HG03442 (cell line): Measurements from ENCODE around the gene NKAIN2.
"Not testable (repeated sequence)": the region's sequence is repeated elsewhere in the genome, so short reads cannot be mapped to it uniquely, and the experiment has no call there.

Experiments
- ATAC-seq: cut with Tn5 transposase; IDR thresholded peaks from one replicate; pipeline ENCODE4 v1.9.1; 2021; ENCODE audit warnings: mild to moderate bottlenecking, moderate library complexity; ENCODE audit not compliant: unreplicated experiment

The NKAIN2 gene

DNA sequence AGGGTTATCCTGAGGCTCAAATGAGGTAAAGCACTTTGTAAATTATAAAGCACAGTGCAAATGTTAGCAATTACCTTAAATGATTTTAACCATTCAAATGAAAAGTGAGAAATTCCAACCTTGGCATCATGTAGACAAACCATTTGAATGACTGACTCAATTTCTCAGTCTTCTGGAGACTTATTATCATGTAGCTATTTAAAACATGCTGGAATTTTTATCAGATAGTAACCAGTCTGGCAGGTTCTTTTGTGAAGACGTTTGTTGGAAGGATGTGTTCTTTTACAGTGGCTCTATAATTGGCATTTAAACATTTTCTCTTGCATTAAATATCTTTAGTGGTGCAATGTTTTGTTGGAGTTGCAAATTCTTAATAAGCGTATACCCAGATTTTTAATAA, 386.6 kb downstream of the NKAIN2 start:
- no peak for ATAC-seq

DNA sequence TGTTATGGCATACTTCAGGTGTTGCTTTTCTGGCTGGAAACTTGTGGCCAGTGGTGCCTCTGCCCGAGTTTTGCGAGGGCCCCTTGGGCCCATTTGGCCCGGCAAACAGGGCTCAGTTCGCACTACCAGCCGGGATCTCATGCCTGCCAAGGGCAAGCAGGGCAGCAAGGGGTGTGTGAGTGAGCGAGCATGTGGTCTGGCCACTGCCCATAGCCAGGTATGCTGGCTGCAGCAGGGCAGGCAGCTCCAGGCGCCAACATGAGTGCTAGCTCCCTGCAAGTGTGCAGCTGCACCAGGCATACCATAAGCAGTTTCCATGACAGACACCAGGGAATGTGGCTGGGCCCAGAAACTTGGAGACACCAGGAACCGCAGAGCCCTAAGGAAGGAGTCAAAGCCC, 389.5 kb downstream of the NKAIN2 start:
- ATAC-seq = no peak

DNA sequence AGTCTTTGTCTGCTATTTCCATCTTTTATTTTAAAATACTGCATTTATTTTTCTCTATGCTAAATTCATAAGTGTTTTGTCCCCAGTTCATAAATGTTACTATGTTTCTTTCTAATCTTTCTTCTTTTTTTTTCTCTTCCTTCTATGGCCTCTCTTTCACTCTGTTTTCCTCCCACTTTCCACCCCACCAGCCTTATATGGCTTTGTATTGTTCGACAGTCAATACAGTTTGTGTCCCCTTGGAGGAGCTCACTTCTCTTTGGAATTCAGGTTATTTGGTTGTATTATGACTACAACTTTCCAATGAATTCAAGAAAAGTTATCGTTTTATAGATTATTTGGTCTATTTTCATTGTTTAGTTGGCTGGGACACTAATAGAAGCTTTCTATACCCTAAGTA, 393.5 kb downstream of the NKAIN2 start:
- no peak for ATAC-seq

DNA sequence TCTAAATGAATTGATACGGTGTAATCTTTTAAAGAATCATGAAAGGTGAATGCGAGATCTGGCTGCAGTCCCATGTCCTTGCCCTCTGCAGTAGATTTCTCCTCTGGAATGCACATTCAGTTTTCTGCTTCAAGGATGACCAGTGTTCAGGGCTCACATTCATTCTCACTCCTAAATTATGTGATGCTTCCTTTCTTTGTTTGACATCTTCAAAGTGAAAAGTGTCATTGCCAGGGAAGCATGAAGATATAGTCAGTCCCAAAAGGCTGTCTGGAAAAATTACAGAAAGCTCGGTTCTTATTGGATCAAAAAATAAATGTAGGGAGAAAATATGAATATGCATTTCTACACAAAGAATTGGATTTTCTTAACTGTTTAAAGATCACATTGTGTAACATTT, 395.6 kb downstream of the NKAIN2 start:
- no peak for ATAC-seq

DNA sequence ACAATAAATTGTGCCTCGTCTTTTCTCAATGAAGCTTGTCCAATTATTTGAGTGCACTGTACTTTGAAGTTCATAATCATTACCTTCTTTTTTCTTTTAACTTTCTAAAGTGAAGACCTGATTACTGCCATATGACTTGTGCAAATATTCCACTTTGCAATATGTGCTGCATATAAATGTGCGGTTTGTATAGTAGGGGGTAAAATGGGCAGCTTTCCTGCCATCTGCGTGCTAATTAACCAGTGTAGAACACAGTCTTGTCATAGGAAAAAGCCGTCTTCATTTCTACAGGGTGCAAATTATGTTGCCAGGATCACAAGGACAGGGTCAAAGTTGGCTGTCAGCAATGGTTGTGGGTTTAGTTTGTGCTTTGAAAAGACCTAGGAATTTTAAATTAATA, 397.0 kb downstream of the NKAIN2 start:
- no peak for ATAC-seq

DNA sequence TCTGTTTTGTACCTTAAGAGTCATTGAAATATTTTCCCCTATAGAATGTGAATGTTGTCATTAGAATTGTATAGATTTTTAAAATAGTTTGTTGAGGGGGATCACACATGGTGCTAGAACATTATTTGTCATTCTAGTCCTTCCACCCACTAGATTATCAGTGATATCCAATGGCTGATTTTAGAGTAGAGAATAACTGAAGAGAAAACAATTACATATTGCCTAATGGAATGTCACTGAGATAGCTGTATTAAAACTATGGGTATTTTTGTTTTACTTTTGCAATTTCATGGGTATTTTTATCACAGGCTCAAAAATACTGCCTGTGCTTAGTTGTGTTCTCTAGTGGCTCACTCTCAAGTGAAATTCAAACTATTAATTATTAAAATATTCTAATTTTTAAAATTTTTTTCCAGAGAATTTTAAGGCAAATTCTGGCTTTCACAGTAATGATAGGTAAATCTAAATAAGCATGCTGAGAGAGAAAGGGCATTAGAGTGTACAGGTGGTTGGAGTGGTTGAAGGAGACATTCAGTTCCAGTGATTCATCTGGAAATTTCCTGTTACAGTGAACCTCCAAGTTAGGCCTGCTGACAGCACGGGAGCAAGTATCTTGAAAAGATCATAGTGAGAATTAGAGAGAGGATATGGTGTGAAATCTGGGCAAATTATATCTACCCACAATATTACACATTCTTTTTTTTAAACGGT, 399.6 kb downstream of the NKAIN2 start:
- ATAC-seq = no peak

DNA sequence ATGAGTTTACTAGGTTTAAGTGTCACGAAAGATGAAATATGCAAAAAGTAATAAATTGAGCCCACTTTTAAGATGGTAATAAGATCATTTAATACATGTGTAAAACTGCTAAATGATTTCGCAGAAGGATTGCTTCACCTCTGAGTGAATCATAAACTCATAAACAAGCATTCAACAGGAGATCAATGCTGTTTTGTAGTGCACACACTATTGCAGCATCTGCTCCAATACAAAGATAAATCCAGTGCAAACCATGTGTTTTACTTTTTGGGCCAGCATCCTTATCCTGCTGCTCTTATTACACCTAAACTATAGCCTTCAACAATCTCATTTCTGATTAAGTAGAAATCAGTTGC, 400.1 kb downstream of the NKAIN2 start:
- ATAC-seq = no peak

DNA sequence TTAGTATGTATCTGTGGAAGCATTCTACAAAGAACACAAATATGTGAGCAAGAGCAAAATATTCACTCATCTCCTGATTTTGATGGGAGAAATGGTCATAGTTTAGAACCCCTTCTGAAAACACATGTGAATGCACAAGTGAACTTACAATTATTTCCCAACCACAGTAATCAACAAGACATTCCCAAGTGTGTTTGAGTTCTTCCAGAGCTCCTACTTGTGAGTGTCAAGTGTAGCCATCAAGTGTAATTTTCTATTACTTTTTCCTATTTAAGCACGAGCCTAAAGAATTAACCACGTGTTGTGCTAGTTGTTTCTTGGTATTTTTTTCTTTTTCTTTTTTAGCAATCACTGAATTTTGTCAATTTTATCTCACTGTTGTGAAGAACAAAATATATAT, 402.3 kb downstream of the NKAIN2 start:
- no peak for ATAC-seq

DNA sequence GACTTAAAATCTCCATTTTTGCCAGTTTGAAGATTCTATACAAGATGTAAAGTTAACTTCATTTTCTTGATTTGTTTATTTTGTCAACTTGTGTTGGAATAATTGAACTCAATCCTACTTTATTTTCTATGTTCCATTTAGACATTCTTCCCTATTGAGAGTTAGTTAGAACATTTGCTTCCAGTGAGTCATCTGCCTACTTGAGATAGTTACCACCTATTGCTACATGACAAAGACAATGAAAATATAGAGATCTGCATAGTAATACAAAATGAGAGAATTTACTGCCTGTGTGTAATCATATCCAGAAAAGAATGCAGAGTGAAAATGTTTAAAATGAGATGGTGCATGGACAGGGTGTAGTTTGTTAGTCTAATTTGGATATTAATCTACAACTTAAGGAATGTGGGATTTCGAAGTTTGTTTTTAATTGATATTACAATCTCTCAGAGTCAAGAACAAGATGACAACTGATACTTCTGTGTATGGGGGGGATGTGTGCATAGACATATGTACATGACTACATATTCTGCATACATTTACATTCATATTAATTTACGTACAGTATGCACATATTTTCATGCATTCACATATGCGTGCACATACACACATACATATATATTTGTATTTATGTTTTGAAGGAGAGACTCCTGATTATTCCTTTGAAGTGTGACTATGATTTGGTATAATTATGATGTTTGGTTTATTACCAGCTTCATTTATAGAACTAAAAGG, 420.1 kb downstream of the NKAIN2 start:
- no peak for ATAC-seq

DNA sequence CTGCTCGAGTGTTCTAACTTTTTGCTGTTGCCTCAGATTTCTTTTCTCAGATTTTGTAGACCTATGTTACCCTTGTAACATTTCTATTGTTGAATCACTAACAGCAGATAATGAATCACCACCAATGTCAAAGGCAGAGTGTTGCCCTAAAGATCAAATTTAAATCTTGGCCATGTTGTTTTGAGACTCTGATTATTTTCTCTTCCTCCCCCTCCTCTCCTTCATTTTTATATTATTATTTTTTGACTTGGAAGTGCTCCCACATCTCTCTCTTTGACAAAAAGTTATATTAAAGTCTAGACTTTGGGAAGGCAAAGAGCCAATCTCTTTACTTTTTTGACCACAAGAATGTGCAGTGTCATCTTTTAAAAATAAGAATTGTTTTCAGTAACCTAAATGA, 422.7 kb downstream of the NKAIN2 start:
- no peak for ATAC-seq

DNA sequence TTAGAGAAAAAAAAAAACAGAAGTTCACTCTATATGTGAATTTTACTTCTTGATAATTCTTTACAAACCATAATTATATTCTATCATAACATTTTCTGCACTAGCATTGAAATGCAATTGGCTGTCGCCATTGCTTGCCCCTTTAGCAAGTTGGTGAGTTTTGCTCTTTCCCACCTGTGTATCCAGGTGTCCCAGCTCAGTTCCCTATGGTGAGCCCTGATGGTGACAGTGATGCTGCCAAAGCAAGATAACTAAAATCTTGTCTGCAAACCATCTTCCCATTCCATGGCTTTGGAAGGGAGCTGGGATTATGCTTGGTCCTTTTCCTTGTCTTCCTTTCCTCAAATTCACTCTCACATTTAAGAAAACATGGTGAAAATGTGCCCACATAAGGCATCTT, 429.6 kb downstream of the NKAIN2 start:
- ATAC-seq = no peak

DNA sequence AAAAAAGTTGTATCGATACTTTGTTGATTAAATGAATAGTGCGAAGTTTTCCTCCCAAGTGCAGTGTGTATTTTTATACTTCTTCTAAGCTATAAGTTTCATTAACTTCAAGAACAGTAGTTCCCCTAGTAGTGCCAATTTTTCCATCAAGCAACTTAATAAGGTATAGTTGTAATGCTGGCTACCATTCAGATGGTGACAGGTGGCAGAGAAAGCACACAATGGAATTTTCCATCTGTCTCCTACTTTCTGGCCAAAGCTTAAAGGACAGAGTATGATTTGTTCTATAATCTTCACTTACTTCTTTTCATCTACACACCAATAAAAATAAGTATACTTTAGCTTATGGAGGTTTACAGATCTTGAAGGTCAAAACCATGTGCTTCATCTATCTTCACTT, 431.1 kb downstream of the NKAIN2 start:
- no peak for ATAC-seq

DNA sequence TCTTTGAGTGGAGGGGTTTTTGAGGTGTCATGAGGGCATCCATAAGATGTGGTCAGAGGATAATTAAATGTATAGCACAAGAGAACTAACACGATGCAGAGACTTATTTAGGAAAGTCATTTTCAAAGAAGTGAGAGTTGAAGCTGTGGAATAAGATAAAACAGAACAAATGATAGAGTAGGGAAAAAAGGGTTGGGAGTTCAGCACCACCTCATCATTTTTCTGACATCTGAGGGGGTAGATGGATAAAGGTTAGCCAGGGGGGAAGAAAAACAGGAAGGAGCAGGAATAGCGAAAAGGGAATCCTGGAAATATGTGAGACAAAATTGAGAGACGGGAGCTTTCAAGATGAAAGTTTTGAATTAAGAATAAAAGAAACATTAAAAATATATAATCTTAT, 434.2 kb downstream of the NKAIN2 start:
- ATAC-seq = no peak

DNA sequence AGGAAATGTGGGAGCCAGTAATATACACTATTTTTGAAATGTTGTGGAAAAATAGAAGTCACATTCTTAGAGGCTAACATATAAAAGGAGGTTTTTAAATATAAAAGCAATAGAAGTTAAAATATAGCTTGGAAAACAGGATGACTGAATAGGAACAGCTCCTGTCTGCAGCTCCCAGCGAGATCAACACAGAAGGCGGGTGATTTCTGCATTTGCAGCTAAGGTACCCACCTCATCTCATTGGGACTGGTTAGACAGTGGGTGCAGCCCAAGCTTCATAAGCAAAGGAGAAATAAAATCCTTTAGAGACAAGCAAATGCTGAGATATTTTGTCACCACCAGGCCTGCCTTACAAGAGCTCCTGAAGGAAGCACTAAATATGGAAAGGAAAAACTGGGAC, 434.7 kb downstream of the NKAIN2 start:
- ATAC-seq = not testable (repeated sequence)

DNA sequence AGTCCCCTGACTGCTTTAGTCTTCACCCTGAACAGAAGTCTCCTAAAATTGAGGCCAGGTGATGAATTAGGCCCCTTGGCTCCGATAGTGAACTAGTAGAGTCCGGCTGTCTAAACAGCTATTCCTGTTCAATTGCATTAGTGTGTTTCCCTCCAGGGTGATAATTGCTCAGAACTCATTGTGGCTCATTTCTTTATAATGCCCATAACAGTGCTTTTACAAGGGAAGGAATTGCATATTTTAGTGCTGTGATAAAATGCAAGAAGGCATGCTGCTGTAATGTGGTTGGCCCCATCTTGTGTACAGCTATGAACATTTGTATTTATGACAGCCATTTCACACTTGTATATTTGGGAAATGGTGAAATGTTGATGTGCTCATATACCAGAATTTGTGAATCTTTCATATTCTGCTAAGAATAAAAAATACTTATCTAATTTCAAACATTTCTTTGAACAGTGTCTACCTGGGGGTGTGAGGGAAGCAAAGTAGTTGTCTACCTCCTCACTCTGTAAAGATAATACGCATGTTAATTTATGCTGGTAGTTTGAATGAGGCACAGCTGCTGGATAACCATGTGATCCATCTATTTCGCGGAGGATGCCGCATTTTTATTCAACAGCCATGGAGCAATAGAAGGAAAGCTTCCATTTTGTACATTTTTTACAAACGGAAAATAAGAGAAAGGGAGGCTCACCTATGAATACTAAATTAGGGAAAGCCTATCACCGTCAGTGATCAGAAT, 451.4 kb downstream of the NKAIN2 start:
- no peak for ATAC-seq

DNA sequence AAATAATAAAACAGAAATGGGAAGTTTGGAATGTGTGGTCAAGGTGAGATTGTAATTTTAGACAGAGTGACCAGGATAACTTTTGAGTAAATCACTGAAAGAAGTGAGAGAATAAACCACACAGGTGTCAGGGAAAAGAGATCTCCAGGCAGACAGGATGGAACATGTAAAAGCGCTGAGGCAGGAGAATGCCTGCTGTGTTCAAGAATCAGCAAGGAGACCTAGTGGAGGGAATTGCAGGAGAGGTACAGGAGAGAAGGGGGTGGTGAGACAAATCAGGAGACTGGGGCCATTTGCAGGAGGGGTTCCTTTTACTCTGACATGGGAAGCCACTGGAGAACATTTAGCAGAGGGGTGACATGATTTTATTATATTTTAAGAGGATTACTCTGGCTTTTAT, 456.7 kb downstream of the NKAIN2 start:
- ATAC-seq = no peak

DNA sequence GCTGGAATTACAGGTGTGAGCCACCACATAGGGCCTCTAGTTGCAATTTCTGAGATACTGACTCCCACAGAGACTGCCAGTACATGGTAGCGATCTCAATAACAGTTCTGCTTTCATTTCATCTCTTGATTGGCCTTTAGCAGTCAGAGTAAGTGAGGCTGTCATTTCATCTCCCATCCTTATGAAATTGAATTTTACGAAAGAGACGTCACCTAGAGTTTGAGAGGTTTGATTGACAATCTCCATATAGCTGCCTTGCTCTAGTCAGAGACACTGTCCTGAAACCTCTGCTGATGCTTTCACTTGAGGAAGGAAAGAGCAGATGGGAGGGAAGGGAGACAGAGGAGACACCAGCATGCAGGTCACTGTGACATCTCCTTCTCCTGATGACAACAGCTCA, 466.1 kb downstream of the NKAIN2 start:
- ATAC-seq = no peak

DNA sequence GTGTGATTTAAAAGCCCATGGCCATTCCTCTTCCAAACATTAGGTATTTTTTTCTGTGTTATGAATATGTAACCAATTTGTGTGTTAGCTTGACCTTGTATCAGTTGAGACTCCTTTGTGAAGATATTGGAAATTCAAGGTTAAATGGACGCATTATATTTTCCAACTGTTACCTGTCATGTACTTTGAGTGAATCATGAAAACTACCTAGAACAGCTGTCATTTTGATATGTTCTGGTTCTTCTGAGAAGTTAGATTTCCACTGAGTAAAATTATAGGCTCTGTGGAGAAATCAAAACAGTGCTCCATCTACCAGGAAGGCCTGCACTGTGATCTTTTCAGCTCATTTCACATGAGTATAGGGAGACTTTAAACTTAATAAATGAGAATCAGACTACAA, 470.0 kb downstream of the NKAIN2 start:
- ATAC-seq = no peak

DNA sequence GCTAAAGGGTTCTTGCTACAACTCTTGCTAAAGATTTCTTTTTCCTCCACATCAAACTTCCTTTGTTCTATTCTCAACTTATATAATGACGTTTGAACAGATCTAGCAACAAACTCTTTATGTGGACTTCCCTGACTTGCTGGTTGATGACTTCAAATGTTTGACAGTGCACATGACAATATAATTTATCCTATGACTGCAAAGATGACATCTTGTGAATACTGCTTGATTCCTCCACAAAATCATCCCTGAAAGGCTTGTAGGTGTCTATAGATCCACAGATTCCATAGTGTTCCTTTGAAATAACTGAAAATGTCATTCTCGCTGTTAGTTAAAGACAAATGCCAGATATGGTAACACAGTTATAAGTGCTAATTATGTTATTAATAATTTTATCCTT, 478.9 kb downstream of the NKAIN2 start:
- ATAC-seq = no peak

DNA sequence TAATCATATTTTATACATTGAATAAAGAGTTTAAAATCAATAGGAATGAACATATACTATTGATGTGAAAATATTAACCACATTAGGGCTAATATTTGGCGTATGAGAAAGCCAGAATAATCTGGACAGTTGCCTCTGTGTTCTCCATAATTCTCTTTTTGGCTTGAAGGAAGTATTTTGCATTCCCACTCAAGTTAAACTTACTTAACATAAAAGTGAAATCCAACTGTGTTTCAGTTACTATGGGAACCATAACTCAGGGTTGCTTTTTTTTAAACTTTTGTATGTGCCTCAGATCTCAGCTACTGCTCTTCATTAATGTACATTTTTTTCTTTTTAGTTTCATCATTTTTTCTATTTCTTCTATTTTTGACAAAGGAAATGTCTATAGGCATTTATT, 479.8 kb downstream of the NKAIN2 start:
- no peak for ATAC-seq

DNA sequence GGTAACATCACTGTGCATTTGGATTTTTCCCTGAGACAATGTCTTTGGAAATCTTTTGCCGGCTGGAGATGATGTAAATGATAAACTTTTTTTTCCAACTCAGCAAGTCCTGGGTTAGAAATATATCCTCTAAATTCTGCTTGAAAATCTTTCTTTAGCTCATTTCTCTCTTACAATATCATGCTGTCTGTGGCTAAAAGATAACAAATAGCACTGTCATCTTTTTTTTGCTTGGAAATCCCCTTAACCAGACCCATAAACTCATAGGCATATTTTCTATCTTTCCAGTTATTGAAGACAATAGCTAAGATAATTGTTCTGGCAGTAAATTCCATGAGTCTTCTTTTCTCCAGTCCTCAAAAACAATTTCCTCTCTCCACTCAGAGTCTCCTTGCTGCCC, 481.5 kb downstream of the NKAIN2 start:
- no peak for ATAC-seq

DNA sequence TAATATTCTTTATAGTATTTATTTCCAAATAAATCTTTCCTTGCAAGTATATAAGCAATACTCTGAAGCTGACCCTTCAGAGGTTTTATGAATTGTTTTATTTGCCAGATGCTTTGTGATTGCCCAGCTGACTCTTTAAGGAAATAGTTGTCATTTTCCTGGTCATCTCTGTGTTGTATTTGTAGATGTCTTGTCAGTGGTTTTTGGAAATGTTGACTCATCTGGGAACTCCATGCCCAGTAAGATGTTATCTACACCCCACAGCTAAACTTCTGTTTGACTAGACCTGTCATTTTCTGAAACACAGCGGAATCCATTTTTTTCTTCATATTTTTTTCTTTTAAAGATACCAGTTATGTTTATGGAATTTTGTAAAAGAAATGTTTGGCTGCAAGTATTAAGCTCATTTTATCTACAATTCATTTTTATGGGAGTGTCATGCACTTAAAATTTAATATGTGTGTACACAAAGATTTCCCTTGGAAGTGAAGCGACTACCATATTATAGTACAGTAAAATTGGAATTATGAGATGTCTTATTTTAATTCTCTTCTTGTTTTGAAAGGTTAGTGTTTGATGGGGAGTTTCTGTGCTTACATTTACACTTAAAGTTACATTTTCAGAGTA, 491.0 kb downstream of the NKAIN2 start:
- no peak for ATAC-seq
